GM12892 (cell line): ENCODE measurements around the gene DOCK8.

Source experiments
- POLR2A ChIP-seq: IDR thresholded peaks from 2 replicates; pipeline ENCODE4 v1.6.1; 2011; ENCODE audit warnings: low read depth, low read length, control low read depth
- POLR2AphosphoS5 ChIP-seq: IDR thresholded peaks from 2 replicates; pipeline ENCODE4 v1.6.1; 2011; ENCODE audit warnings: low read depth, low read length, control low read depth

DNA sequence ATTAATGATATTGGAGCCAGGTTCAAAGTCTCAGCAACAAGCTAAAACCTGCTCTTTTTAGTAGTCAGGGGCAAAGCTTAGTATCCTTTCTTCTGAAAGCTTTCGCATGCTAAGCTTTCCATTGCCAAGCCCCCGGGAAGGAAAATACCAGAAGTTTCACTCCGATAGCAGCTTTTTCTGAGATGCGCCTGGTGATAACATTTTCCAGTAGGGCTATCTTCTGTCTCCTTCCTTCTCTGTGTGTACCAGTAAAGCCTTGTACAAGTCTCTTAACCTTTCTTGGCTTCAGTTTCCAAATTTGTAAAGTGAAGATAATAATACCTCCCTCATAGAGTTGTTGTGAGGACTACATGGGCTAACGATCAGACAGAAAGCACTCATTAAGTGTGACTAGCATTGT is 36.7 kb downstream of the DOCK8 start:
- no peak for TF ChIP-seq POLR2A
- no peak for TF ChIP-seq POLR2AphosphoS5
